Fibroblast of skin of abdomen (primary cell): ENCODE measurements around the gene LCP2.
"Not testable (repeated sequence)": the region's sequence is repeated elsewhere in the genome, so short reads cannot be mapped to it uniquely, and the experiment has no call there.

Source experiments
- DNase-seq: peaks from one replicate; pipeline ENCODE4 v3.0.0-alpha.2; 2013

Gene LCP2

GRCh38 chr5:170247363-170247762 lies 50.2 kb downstream of the LCP2 start:
- no peak for DNase-seq

- no peak for DNase-seq
Measured at GRCh38 chr5:170246126-170246870, 51.3 kb downstream of the LCP2 start.

GRCh38 chr5:170245436-170245835 lies 52.1 kb downstream of the LCP2 start:
- not testable (repeated sequence) for DNase-seq

- no peak for DNase-seq
Measured at GRCh38 chr5:170238456-170239196, 59.0 kb downstream of the LCP2 start.

GRCh38 chr5:170235876-170236864 lies 61.4 kb downstream of the LCP2 start:
- DNase-seq = no peak

DNA sequence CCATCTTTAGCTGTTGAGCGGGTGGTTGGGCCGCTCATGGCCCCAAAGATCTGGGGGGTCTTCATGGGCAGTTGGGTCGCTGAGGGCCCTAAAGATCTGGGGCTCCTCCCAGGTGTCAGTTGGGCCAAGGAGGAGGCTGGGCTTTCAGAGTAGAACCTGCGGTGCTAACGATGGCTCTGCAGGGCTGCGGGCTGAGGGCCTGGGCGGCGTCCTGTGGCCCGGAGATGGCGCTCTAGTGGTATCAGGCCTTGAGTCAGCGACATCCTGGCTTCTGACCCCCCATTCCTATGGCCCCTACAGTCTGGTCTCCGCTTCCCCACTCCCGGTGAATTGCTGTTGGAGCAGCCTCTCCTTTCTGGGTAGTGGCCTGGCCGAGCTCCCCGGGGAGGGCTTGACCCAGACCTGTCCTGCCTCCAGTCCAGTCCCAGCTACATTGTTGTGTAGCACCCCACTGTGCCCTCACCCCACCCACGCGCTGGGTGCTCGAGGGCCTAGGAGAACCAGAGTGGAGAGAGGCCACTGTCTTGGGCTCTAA lies 64.2 kb downstream of the LCP2 start:
- DNase-seq = no peak

DNA sequence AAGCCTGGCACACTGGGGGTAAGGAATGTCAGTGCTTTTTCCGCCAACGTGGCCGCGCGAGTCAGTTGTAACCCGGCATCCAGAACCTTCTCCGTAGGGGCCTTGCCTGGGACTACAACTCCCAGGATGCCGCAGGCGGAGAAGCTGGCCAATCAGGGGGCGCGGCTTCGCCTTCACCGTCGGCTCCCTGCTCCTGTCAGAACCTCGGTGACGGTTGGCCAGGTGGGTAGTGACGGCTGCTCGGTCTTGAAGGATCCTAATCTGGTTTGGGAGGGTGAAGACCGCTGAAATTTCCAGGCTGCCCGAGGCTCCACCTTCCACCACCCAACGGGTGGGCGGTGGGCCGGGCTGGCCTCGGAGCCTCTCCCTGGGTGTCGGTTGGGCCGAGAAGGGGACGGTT lies 64.8 kb downstream of the LCP2 start, which contains the start of gene C5orf58:
Gene C5orf58, plus strand, starts transcription at position 200 of the 400 bp plus-strand sequence. CDS start 1,992 bp downstream, outside the sequence.
- DNase-seq = no peak

DNA sequence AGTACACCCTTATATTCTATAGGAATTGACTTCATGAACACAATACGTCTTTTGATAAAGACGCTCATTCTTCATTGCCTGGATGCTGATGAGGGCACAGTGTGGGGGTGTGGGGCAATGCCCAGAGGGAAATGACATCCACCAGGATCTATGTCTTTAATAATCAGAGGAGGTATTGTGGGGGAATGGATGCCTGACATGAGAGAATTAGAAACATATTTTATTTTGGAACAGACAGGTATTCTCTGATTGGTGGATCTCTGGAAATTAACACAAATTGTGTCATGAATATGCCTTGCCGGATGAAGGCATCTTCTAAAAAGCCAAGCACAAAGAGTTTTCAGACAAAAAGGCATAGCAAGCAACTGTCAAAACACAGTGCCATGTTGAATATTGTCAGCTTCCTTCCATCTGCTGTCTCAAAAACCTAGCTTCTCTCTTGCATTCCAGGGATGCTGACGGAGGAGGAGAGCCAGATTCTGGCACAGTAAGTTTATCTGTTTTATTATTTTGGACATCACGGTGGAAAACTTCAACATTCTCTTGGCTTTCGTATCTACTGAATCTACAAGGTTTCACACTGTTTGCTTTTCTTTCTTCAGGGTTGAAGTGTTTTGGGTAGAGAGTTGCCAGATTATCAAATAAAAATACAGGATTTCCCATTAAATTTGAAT lies 68.7 kb downstream of the LCP2 start:
- no peak for DNase-seq

- no peak for DNase-seq
Measured at GRCh38 chr5:170226661-170227060, 70.9 kb downstream of the LCP2 start.

DNA sequence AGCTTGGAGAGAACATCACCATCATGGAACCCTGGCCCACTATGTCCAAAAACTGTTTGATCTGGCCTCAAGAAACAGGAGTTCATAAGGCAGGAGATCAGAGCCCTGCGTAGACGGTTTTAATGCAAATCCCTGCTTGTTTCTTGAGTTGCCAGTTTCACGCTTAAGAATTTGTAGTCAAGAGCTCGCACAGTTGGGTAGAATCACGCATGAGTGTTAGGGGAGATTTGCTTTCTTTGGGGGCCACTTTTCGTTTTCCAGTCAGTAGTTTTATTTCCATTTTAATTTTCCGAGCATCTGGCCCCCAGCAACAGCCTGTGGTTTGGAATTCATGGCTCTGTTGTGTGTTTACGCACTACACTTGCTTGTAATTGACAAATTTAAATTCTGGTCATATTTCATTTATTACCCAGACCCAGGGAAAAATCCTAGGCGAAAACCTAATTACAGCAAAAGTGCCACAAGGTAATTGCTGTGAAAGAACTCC lies 71.4 kb downstream of the LCP2 start:
- DNase-seq = no peak

DNA sequence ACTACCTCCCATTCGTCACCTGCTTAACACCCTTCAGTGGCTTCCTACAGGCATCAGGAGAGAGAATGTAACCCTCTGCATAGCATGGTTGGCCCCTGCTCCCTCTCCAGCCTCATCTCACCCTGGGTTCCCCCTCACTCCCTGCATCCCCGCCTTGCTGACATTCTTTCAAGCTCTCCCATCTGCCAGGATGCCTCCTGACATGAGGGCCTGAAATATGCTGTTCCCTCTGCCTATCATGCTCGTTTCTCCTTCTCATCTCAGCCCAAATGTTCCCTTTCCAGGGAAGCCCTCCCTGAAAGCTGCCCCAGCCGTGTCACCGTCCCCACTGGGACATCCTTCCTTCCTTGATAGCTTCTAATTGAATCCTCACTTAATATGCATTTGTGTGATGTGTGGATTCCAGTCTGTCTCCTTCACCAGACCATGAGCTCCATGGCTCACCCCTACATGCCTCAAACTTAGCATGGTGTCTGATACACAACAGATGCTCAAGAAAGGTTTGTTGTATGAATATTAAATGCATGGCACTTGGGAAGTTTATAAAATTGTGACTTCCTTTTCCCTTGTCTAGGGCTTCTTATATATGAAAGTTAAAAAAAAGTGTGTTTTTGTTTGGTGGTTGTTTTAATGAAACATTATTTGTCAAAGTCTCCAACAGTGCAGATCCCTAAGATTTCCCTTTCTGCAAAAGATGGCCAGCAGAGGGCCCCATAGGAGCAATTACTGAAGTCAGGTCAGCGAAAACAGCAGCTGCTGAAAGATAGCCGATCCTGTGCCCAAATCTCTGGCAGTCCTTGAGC lies 72.0 kb downstream of the LCP2 start:
- DNase-seq = peak; percentile 57

GRCh38 chr5:170223906-170224305 lies 73.7 kb downstream of the LCP2 start:
- no peak for DNase-seq

DNA sequence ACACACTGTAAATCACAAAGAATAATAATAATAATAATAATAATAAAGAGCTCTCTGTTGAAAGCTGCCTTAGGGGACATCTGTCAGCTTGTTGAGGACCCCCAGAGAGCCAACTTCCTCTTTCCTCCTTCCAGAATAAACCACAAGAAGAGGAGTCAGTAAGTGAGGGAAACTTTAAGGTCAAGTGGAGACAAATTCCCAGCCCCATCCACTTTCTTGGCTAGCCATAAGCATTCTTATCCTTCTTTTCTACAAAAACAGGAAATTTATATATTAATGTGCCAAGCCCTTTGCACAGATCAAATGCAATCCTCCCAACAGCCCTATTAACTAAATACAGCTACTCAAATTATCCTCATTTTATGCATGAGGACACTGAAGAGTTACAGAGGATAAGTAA lies 74.2 kb downstream of the LCP2 start:
- DNase-seq = no peak

DNA sequence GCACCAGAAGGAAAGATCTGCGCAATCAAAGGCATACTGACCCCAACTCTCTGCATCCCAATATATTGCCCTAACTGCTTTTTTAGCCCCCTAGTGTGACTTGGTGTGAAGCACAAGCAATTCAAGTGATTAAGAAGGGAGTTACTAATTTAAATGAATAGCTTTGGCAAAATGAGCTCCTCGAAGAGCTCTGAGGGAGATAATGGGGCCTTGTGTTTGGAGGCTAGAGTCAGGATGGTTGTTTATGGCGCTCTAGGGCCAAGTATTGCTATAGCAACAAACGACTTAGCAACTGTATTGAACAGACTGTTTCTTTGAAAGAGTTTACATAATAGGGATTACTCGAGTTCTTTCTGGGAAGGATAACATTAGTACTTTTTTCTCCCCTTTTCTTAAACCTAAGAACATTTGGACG lies 76.2 kb downstream of the LCP2 start:
- no peak for DNase-seq

DNA sequence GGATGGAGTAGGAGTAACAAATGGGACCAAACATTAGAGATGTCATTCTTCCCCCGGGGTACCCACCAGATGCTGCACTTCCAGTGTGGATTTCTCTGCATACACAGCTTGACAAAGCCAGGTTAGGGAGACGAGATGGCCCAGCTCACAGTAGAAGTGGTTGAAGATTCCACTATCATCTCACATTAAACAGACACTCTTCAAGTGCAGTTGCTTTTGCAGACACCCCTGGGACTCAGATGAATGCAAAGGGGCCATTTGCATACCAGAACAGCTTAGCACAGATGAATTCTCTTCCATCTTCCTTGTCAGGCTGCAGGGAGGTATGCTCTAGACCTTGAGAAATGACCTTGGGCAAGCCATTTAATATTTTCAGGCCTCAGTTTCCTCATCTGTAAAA lies 77.4 kb downstream of the LCP2 start:
- DNase-seq = no peak

GRCh38 chr5:170219615-170220014 lies 78.0 kb downstream of the LCP2 start:
- DNase-seq = peak; percentile 78

GRCh38 chr5:170218726-170219125 lies 78.9 kb downstream of the LCP2 start:
- no peak for DNase-seq

DNA sequence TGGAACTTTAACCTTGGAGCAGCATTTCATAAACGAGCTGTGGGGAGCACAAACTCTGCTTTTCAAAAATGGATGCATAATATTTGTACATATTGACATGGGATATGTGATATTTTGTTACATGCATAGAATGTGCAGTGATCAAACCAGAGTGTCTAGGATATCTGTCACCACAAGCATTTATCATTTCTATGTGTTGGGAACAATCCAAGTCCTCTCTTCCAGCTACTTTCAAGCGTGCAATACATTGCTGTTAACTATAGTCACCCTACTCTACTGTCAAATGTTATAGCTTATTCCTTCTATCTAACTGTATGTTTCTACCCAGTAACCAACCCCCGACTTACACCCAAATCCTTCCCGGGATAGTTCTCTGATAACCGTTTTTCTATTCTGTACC lies 79.7 kb downstream of the LCP2 start:
- peak; percentile 50 for DNase-seq

GRCh38 chr5:170216257-170216864 lies 81.2 kb downstream of the LCP2 start:
- DNase-seq = peak; percentile 58

- DNase-seq = no peak
Measured at GRCh38 chr5:170211575-170212334, 85.8 kb downstream of the LCP2 start.
